ENCODE results near the gene CDH23.
"Not testable (repeated sequence)": the region's sequence is repeated elsewhere in the genome, so short reads cannot be mapped to it uniquely, and the experiment has no call there.

The CDH23 gene

GRCh38 chr10:71848325-71849275 is 451.9 kb downstream of the CDH23 start:
- DNase-seq, result no peak

- no peak for DNase-seq
Measured at GRCh38 chr10:71849461-71849908, 452.8 kb downstream of the CDH23 start.

GRCh38 chr10:71850021-71850742 is 453.5 kb downstream of the CDH23 start:
- no peak for DNase-seq

- peak; percentile 98 for DNase-seq
Measured at GRCh38 chr10:71850743-71851464, 454.2 kb downstream of the CDH23 start, which contains the start of gene PSAP. TSS of gene PSAP (minus strand) at chr10:71851251. CDS start at chr10:71851221, 30 bp downstream.

- not testable (repeated sequence) for DNase-seq
Measured at GRCh38 chr10:71851465-71852095, 454.9 kb downstream of the CDH23 start.

GRCh38 chr10:71852355-71852937 is 455.7 kb downstream of the CDH23 start:
- DNase-seq, result no peak

GRCh38 chr10:71854031-71854430 is 457.3 kb downstream of the CDH23 start:
- DNase-seq, result no peak

- DNase-seq, result no peak
Measured at GRCh38 chr10:71856619-71857018, 459.9 kb downstream of the CDH23 start.

- DNase-seq, result no peak
Measured at GRCh38 chr10:71857934-71858890, 461.5 kb downstream of the CDH23 start.

GRCh38 chr10:71860243-71861029 is 463.7 kb downstream of the CDH23 start:
- peak; percentile 100 for DNase-seq

GRCh38 chr10:71863203-71863602 is 466.5 kb downstream of the CDH23 start:
- peak; percentile 37 for DNase-seq

GRCh38 chr10:71864911-71865361 is 468.2 kb downstream of the CDH23 start:
- peak; percentile 87 for DNase-seq
